GM19463 (cell line): ENCODE measurements around the gene GABRR2.
"Not testable (repeated sequence)": the region's sequence is repeated elsewhere in the genome, so short reads cannot be mapped to it uniquely, and the experiment has no call there.

ENCODE experiments used
- ATAC-seq: cut with Tn5 transposase; IDR thresholded peaks from one replicate; pipeline ENCODE4 v1.9.1; 2021; ENCODE audit warnings: mild to moderate bottlenecking, moderate library complexity; ENCODE audit not compliant: unreplicated experiment

The GABRR2 gene

GRCh38 chr6:89328976-89329375 lies 13.9 kb upstream of the GABRR2 start:
- ATAC-seq: no peak

DNA sequence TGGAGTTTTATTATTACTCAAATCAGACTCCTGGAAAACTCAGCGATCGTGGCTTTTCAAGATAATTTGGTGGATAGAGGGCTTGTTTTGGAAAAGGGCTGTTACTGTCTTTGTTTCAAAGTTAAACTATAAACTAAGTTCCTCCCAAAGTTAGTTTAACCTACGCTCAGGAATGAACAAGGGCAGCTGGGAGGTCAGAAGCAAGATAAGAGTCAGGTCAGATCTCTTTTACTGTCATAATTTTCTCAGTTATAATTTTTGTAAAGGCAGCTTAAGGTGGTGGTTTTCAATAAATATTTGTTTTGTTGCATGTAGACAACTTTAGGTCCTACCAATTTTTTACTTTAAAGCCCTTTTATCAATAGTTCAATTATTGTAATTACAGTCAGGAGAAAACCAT lies 9.2 kb upstream of the GABRR2 start:
- ATAC-seq: no peak

DNA sequence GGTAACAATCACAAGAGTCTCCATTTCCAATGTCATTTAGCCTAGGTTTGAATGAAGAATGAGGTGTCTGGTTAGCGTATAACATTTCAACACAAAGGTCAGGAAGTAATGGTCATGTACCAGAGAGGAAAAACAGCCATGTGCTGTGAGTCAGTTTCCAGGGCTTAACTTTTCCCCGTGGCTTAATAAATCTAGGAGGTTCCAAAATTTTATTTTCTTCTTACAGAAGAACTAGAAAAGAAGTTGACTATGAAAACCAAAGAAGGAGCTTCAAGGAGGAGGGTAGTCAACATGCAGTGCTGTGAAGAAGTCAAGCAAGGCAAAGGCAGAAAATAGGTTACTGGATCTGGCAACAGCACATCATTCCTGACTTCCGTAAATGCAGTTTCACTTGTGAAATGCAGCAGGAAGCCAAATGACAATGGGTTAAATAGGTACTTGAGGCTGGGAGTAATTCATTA lies 8.4 kb upstream of the GABRR2 start:
- no peak for ATAC-seq

DNA sequence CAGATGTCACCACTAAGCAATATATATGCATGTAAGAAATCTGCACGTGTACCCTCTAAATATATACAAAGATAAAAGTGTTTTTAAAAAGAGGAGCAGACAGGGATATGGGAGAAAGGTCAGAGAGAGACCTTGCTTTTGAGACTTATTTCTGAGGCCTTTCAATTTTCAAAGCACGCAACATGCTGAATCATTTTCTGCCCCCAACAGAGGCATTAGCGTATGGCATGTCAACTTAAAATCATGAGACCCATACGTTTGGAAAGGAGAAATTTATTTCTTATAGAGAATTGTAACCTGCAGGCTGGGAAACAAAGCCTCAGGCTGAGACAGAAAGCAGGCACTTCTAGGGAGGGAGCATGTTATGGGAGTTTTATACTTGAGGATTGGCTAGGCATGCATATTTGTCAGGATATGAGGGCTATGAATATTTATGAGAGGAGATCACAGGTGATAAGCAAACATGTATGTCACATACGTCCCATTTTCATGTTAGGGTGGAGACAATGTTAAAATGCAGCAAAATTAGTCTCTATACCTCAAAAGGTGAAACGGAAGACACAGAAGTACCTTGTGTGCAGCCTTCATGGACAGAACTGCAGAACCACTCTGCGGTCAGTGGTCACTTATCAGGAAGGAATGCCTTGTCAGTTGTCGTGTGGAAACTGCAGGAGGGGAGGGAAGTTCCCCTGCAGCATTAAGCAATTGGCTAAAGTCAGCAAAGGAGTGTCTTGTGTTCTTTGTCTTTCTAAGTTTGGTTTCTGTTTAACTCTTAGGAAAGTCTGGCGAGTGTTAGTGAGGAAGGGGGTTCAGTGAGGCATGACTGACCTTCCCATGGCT lies 6.3 kb upstream of the GABRR2 start:
- ATAC-seq: no peak

- ATAC-seq: no peak
These were observed 5.0 kb upstream of the GABRR2 start for GRCh38 chr6:89320012-89320559.

GRCh38 chr6:89317067-89317466 lies 2.0 kb upstream of the GABRR2 start:
- no peak for ATAC-seq

- ATAC-seq: no peak
These were observed 407 bp downstream of the GABRR2 start for GRCh38 chr6:89314692-89315091.

- no peak for ATAC-seq
These were observed 2.1 kb downstream of the GABRR2 start for GRCh38 chr6:89313006-89313405.

DNA sequence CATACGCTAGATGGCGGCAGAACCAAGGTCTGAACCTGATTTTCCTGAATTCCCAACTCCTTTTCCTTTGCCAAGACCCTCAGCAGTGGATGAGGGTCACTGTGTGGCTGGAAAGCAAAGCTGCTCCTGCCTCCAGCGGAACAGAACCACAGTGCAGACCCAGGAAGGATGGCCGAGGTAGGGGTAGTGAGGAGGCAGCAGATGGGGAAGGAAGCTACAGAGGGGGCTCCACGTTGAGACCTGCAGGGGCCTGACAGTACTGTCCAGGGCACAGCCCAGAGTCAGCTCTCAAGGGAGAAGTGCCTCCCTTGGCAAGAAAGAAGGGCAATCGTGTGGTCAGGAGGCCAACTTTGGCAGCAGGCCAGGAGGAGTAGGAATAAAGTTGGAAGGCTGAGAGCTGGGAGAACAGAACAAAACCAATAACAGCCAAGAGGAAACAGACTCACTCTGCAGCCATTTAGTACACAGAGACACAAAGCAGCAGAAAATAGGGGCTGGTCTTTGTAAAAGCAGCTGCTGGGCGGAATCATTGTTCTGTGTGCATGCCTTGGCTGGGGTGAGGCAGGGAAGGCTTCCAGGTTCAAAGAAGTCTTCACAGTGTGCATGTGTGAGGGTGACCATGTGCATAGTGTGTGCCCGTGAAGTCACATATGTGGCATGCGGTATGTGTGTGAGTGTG lies 3.1 kb downstream of the GABRR2 start:
- no peak for ATAC-seq

DNA sequence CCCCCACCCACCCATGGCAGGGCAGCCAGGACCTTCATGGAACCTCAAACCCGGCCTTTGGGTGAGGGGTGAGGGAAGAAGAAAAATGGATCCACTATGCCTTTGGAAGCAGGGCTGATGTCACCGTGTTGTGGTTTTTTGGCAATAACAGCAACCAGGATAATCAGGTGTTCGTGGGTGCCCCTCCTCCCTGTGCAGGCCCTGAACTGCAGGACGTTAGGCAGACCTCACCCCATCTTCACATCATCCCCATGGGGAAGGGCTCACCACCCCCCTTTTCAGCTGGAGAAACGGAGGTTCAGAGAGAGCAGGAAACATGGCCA lies 3.6 kb downstream of the GABRR2 start:
- ATAC-seq: no peak

DNA sequence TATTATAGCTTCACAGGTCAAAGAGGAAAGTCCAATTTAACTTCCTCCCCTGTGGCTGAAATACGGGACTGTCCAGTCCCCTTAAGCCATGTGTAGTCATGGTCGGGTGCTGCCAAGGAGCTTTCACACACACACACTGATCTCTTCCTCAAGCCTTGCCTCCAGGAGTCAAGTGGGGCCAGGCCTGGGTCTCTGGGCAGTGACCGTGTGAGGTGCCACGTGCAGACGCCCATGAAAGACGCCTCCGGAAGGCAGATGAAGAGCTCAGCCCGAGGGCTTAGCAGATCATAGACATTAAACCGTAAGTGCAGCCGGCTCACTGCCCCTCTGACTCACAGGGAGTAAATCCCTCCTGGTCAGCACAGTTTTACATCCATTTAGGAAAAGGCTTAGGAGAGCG lies 4.2 kb downstream of the GABRR2 start:
- no peak for ATAC-seq

- no peak for ATAC-seq
These were observed 6.3 kb downstream of the GABRR2 start for GRCh38 chr6:89308525-89309395.

DNA sequence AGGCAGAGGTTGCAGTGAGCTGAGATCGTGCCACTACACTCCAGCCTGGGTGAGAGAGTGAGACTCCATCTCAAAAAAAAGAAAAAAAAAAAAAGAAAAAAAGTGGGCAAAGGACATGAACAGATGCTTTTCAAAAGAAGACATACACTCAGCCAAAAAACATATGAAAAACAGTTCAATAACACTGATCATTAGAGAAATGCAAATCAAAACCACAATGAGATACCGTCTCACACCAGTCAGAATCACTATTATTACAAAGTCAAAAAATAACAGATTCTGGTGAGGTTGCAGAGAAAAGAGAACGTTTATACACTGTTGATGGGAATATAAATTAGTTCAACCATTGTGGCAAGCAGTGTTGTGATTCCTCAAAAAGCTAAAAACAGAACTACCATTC lies 10.6 kb downstream of the GABRR2 start:
- not testable (repeated sequence) for ATAC-seq

- ATAC-seq: no peak
These were observed 12.2 kb downstream of the GABRR2 start for GRCh38 chr6:89302936-89303335.

DNA sequence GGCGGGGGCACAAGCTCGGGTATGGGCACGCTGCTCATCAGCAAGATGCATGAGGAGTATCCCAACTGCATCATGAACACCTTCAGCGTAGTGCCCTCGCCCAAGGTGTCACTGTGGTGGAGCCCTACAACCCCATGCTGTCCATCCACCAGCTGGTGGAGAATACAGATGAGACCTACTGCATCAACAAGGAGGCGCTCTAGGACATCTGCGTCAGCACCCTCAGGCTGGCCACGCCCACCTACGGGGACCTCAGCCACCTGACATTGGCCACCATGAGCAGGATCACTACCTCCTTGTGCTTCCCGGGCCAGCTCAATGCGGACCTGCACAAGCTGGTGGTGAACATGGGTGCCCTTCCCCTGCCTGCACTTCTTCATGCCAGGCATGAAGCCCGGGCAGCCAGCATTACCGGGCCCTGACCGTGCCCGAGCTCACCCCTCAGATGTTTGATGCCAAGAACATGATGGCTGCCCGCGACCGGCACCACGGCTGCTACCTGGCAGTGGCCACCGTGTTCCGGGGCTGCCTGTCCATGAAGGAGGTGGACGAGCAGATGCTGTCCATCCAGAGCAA lies 12.8 kb downstream of the GABRR2 start:
- ATAC-seq: no peak

DNA sequence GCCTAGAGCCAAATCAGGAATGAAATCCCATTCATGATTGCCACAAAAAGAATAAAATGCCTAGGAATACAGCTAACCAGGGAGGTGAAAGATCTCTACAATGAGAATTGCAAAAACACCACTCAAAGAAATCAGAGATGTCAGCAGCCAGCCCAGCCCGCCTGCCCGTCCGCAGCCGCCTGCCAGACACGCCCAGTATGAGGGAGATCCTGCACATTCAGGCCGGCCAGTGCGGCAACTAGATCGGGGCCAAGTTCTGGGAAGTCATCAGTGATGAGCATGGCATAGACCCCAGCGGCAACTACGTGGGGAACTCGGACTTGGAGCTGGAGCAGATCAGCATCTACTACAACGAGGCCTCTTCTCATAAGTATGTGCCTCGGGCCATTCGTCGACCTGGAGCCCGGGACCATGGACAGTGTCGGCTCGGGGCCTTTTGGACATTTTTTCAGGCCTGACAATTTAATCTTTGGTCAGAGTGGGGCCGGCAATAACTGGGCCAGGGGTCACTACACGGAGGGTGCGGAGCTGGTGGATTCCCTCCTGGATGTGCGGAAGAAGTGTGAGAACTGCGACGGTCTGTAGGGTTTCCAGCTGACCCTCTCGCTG lies 13.4 kb downstream of the GABRR2 start:
- no peak for ATAC-seq

DNA sequence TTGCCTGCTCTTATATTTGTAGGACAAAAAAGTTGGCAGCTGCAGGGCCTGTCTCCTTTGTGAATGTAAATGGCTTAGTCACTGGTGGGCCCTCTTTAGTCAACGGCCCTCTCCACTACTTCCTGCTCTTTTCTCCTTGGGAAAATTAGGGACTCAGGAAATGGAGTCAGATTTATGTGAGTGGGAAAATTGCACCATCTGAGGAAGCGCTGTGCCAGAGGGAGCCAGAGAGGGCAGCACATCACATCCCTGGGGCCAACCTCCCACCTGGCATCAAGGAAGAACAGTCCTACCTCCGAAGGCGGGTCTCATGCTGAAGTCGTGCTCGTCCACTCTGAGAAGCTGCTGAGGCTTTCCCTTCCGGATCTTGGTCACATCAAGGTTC lies 15.6 kb downstream of the GABRR2 start:
- ATAC-seq: no peak

GRCh38 chr6:89298680-89299465 lies 16.2 kb downstream of the GABRR2 start:
- ATAC-seq: peak; percentile 56

DNA sequence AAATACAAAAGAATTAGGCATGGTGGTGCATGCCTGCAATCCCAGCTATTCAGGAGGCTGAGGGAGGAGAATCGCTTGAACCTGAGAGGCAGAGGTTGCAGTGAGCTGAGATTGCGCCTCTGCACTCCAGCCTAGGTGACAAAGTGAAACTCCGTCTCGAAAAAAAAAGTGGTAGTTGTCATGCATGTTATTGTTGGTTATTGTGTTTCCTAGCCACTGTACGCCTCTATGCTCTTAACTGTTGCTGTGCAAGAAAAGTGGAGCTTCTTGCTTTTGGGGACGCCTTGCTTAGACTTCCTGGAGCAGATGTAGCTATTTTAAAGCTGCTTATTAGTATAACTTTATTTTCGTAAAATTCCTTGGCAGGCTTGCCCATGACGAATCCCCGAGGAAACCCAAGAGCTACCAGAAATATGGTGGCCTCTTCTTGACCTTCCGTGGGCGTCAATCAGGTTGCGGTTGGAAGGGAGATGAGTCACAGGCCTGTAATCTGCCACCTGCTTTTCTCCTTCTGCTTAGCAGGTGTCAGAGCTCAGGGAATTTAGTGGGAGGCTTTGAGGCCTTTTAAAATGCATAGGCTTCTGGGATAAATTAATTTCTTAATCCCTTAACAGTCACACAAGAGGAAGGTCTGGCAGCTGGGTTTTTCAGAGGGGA lies 17.3 kb downstream of the GABRR2 start:
- ATAC-seq: peak; percentile 87
